HG03039 (cell line): ENCODE data around the gene BMPR1B.

Source experiments
- ATAC-seq: cut with Tn5 transposase; IDR thresholded peaks from one replicate; pipeline ENCODE4 v1.9.1; 2021; ENCODE audit warnings: mild to moderate bottlenecking, moderate library complexity; ENCODE audit not compliant: unreplicated experiment

Gene BMPR1B

DNA sequence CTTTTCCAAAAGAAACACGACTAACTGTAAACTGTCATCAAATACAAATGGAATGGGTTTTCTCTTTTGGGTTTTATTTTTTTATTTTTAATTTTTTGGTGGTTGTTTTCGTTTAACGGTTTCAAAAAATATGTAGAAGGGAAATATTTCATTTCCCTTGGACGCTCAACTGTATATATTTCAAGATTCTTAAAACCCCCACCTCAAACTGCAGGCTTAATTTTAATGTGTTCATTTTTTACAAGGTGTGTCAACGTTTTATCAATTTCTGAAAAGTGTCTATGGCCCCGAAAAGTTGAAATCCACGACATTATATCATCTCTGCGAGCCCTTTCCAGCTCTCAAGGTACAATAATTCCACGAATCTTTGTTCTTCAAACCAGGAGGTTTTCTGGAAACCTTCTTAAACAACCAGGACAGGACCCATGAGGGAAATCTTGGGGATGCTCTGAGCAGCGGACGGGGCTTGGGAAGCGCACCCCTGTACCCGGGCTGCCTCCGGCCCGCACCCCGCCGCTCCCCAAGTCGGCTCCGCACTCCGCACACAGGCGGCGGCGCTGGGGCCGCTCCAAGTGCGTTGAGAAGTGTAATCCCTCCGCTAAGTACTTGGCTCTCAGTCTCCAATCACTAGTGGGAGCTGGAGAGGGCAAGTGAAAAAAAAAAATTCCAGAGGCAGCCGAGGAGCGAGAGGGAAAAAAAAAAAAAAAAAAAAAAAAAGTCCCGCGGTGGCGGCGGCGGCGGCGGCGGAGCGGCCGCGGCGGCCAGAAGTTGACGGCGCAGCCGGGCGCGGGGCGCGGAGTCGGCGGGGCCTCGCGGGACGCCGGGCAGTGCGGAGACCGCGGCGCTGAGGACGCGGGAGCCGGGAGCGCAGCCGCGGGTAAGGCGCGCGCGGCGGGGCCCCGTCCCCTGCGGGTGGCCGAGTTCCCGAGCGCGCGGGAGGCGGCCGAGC lies at the start of gene BMPR1B:
TSS of gene BMPR1B (plus strand) at position 764 of the 949 bp plus-strand sequence. CDS start 346,470 bp downstream, outside the sequence.
- no peak for ATAC-seq

DNA sequence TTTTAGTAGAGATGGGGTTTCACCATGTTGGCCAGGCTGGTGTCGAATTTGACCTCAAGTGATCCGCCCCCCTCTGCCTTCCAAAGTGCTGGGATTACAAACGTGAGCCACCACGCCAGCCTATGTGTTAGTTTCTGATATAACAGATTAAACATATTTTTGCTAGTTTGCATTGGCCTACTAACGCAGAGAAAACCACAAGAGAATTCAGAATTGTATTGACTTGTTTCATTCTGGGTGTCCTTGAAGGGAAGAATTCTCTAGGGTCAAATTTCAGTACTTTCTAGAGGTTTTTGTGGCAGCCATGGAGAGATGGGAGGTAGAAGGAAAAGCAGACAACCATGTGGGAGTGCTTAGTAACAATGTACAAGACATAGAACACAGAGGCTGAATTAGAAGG lies 46.1 kb upstream of the BMPR1B start:
- no peak for ATAC-seq

DNA sequence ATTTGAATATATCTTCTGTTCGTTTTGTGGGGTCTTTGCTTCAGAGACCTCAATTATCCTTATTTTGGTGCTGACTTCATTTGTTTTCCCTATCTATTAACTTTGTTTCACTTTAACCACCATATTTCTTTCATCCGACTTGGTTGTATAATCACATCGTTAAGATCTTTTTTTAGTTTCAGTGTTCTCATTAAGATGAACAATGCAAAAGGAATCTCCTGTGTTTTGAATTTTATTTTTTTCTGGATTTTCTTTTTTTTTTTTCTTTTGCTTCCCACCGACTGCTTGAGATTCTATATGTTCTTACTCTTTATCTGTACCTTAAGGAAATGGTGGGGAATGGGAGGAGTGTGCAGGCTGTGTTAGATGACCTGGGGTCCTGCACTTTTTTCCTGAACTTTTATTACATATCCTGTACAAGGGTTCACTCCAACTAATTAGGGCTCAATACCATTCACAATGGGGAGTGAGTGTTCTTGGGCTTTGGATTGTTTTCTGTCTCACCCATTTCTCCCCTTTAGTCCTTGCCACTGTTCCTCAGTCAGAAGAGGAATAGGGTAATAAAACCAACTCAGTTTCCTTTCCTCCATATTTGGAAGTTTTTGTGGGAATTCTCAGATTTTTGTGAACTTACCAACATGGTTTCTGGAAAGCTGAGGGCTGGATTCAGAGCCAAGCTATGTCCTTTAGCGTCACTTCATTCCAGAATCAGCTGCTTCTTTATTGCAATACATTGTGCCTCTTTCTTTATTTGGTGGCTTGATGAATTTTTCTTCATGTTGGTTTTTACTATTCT lies 43.2 kb upstream of the BMPR1B start:
- no peak for ATAC-seq

DNA sequence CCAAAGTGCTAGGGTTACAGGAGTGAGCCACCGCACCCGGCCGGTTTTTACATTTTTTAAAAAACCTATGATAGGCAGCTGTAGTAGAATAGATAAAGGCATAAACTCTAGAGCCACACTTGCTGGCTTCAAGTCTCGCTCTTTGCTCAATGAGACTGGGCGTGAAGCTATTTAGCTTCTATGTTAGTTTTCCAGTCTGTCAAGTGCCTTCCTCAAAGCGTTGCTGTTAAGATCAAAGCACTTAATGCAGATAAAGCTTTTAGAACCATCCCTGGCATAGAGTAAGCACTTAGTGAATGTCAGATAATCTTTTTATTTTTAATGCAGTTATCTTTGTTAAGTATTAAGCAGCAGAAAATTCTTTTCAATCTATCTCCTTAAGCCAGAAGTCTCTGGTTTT lies 42.0 kb upstream of the BMPR1B start:
- ATAC-seq: no peak

DNA sequence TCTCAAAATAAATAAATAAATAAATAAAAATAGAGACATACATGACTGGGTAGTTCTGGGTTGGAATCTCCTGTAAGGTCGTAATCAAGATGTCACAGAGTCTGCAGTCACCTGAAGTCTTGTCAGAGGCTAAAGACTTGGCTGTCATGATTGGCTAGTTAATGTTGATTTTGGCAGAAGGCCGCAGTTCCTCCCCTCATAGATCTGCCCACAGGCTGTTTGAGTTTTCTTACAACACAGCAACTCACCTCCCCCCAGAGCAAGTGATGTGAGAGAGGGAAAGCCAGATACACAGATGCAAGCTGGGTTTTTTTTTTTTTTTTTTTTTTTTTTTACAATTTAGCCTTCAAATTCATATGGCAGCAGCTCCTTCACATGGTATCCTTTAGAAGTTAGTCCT lies 36.4 kb upstream of the BMPR1B start:
- no peak for ATAC-seq

DNA sequence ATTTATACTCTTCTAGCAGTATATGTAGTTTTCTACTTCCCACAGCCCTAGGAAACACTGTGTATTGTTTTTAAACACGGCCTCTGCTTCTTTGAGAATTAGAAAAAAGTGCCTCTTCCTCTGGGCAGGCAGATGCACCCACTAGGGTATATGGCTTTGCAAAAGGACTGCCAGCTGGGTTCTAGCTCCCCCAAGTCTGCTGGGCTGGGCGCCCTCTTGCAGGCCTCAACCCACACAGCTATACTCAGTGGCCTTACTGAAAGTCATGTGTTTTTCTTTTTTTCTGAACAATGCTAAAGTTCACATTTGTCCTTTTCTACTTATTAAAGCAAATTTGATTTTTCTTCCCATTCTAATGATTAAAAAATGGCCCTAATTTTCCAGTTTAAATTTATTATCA lies 35.5 kb upstream of the BMPR1B start:
- no peak for ATAC-seq

DNA sequence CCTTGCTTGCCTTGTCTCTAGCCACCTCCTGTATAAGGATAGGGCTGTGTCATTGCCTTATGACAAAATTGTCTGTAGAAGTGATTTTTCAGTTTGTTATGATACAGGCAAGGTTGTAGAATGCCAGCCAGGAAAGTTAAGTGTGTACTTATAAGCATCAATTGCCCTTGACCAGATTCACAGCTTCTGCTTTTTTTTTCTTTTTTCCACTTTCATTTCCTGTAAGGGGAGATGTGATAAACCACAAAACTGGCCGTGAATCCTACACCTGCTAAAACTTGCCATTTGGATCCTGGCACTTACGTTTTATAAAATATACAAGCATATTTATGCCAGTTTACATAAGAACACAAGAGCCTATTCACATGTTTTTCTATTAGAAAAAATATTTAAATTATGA lies 35.0 kb upstream of the BMPR1B start:
- ATAC-seq: no peak

DNA sequence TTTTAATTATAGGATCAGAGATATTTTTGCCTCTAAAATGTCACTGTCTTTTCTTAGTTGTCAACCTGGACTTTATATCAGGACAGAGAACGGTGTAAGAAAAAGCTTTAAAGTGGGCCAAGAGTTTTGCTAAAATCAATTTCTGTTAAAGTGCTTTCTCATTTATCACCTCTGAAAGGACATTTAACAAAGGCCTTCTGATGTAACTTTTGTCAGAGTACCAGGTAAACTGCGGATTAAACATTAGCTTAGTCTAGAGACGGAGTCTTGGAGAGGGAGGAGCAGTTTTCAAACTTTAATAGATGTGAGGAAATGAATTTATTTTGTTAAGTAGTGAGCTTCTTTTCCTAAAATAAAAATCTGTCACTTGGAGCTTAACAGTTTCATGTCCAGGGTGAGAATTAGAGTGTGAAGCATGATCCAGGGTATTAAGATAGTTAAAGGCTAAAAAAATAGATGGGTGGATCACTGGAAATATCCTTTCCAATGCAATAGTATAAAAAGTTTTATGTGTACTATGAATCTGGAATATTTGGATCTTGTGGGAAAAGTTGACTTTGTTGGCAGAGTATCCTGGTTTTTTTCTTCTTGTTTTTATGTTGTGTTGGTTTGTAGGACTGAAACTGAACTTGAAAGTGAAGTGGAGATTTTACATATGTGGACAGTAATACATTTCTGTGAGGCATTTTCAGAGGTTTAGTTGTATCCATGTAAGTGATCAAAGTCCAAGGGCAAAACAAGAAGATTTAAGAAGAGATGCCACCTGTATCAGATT lies 33.6 kb upstream of the BMPR1B start:
- no peak for ATAC-seq

DNA sequence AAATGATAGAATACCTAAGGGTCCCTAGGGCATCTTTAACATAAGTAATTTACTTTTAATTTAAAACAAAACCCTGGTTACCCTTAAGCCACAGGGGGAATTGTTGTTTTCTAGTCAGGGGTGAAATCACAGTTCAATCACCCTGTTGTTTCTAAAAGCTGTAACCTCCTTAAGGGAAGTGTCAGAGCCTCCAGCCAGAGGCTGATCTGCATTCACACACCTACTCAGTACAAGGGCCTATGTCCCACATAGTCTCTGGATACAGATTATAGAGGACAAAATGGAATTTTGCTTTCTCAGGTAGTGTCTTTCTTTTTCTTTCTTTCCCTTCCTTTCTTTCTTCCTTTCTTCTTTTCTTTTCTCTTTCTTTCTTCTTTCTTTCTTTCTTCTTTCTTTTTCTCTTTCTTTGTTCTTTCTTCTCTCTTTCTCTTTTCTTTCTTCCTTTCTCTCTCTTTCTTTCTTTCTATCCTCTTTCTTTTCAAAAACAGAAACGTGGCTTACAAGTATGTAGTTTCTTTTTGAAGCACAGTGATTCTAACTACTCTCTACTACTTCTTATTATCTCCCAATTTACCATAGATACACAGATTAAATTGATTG lies 31.1 kb upstream of the BMPR1B start:
- no peak for ATAC-seq

DNA sequence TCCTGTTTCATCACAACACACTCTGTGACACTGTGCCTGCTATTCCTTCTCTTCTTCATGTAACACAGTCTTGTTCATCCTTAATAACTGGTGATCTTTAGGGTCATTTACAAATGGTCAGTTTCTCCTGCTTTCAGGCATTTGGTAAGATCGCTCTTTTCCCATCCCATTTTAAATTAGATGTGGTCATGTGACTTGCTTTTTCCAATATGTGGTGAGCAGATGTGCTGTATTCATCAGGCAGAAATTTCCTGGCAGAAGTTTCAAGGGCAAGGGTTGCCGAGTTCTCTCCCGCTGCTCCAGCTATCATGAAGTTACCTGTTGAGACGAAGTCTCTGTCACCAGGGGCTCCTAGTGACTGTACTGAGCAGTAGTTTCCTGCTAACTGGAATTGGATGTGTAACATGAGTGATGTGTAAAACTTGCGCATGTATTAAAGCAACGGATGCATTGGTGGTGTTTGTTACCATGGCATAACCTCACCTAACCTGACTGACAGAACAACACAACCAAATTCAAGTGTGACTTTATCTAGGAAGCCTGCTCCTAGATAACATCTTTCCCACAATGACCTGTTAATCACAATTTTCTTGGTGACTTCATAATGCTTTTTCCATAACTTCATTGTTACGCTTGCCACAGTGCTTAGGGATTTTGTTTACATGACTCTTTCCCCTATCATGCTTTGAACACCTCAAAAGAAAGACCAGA lies 29.5 kb upstream of the BMPR1B start:
- ATAC-seq: no peak

DNA sequence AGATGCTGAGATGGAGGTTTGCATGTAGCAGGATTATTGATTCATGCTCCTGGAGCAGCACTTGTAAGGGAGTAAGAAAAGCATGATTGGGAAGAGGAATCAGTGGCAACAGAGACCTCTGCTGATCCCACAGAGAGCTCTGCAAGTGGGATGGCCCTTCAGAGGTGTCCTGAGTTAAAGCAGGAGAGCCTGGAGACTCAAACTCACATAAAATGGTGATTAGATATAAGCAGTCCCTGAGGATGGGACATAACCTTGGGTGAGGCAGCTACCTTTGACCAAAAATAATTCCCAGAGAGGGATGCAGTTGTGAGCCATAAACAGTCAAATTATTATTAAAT lies 25.4 kb upstream of the BMPR1B start:
- ATAC-seq: no peak

DNA sequence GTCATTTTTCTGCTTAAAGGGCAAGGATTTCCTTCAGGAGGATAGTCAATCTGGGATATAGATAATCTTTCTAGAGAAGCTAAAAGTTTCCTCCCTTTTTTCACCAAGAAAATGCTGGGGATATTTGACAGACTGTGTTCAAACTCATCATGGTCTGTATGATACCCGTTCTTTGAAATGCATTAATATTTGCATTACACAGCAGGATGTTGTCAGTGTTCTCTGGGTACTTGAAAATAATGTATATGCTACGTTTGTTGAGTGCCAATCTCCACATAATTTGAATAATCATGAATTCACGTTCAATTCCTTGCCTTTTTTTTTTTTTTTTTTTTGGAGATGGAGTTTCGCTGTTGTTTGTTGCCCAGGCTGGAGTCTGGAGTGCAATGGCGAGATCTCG lies 18.0 kb upstream of the BMPR1B start:
- no peak for ATAC-seq

DNA sequence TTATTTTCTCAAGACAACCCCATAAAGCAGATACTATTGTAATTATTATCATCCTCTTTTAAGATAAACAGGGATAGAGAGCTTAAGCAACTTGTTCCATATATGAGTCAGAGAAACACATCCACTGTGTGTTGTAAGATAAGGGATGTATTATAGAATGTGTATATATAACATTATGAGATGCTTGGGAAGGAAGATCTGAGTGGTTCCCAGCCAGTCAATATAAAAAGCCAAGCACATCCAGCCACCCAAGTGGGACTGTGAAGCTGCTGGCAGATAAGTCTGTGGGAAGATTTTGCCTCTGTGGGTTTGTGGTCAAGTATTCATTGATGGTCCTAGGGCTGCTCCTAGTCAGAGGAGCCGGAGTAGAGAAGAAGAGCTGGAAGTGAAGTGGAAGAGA lies 16.5 kb upstream of the BMPR1B start:
- ATAC-seq: no peak

DNA sequence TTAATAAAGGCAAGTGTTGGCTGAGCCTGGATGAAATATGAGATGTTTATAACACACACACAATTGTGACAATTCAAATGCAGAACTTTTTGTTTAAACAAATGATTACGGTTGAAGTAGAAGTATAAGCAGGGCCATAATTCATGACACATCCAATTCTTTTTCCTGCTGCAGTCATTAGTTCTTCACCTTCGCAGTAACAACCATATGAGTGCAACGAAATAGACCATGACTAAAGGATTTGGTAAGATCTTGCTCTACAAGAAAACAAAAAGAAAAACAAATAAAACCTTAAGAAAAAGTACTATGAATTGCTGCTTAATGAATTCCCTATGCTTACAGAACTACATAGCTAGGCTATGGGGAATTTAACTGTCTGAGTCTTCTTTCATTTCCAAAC lies 13.9 kb upstream of the BMPR1B start:
- no peak for ATAC-seq

DNA sequence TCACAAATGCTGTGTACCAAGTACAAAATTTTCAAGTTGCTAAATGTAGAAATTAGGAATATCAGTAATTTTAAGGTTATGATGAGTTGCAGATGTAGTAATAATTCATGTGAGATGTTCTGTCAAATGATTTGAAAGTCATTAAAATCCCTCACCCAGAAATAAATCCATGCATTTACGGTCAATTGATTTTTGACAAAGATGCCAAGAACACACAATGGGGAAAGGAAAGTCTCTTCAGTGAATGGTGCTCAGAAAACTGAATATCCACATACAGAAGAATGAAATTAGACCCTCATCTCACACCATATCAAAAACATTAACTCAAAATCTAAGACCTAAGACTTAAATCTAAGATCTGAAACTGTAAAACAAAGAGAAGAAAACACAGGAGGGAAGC lies 12.9 kb upstream of the BMPR1B start:
- ATAC-seq: no peak

DNA sequence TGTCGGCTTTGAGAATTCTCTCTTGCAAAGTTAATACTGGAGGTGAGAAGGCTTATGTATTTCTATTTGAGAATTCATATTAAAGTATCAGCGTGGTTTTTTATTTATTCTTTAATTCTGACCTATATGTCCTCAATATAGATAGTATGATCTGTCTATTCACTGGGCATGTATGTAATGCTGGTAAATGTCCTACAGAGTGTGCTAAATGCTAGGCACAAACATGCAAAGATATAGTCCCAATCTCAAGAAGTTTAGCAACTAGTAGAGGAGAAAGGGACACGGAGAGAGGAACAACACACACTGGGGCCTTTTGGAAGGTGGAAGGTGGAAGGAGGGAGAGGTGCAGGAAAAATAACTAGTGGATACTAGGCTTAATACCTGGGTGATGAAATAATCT lies 11.0 kb upstream of the BMPR1B start:
- ATAC-seq: no peak

DNA sequence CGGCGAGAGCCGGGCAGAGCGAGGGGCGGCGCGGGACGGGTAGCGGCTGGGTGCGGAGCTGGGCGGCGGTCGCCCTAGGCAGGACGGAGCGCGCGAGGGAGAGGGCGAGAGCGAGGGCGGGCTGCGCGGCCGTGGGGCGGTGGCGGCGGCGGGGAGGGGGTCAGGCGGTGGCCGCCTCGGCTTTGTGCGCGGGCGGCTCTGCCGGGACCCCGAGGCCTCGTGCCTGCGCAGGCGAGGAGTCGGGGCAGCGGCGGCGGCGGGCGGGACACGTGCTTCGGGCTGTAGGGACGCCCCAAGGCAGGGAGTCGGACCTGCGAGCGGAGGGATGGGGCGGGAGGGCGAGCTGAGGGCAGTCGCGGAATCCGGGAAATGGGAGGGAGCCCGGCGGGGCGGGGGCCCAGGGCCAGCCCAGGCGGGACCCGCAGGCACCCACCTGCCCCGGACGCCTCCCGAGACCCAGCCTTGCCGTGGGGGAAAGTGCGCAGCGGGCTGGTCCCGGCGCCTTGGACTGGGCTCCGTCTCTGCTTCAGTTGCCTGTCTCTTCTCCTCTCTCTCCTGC lies 465 bp downstream of the BMPR1B start:
- ATAC-seq: no peak

DNA sequence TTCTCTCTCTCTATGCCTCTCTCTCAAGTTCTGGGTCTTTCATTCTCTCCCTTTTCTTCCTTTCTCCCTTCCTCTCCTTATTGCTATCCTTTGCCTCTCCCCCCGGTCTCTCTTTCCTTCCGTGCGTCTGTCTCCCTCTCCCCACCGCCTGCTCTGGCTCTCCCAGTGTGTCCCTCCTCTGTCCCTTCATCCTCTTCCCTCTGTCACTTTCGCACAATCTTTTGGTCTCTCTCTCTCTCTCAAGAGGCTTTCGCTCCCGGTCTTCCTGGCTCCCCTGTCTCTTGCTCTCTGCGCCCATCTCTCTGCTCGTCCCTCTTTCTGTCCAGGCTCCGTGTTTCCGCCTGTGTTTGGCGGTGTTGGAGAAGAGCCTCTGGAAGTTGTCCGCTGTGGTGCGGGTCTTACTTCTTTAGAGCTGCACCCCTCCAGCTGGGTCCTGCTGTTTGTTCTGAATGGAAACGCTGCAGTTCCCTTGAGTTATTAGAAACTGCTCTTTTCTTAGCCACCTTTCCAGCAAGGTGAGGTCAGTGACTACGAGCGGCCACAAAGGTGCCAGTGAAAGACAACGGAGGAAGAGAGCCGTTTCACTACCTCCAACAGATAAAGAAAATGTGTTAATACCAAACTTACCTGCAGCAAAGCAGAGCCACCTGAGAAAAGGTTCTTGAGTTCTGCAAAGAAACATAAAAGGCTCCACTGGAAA lies 1.1 kb downstream of the BMPR1B start:
- ATAC-seq: no peak

DNA sequence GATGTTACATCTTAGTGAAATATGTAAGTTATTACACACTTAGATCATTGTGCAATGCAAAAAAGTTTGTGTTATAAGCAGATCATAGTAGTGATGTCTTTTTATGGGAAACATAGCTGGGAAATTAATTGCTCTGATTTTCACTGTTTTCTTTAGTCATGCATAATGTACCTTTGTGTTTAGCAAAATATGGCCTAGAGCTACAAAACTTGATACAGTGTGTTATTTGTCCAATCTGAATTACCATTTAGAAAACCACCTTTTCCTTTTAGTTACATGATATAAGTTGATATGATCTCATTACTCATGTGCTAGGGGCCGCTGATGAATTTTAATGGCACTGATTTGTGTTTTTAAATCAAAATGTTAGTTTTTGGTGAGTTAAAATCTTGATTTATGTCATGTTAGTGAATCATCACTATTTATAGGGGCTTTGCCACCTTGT lies 2.0 kb downstream of the BMPR1B start:
- no peak for ATAC-seq
